IMR-90 (cell line): Measurements from ENCODE around the gene CCDC17. TPM values are rescaled to one million over a fixed set of nuclear protein-coding genes. Genes with fewer than 3 reads are reported as not detected.

Experiments
- ATAC-seq: fragments of 200-7000 bp; cut with Tn5 transposase; 2 replicates; pipeline ENCODE4 v1.9.1; 2020; ENCODE audit warnings: low read depth, mild to moderate bottlenecking, moderate library complexity
- BruUV-seq: library from RNA; stranded (reverse); fragments of 400-500 nt; replicated peaks from 2 replicates; lab custom pipeline; 2021; lab: Mats Ljungman, UMichigan
- CTCF ChIA-PET: fragments of 300-600 bp; formaldehyde crosslinking; extraction: SDS; loops from one replicate; lab custom pipeline; 2021; ENCODE audit warnings: antibody characterized with exemption; lab: Yijun Ruan, JAX
- POLR2A ChIA-PET: fragments of 300-600 bp; sonication (Branson Sonifier 250); formaldehyde crosslinking; loops from one replicate; lab custom pipeline; 2022; ENCODE audit warnings: antibody characterized with exemption; ENCODE audit not compliant: unreplicated experiment; lab: Charles Lee
- DNase-seq: peaks from one replicate; pipeline ENCODE4 v3.0.0; 2013
- H2AFZ ChIP-seq: replicated peaks from 2 replicates; pipeline ENCODE3; 2013; ENCODE audit warnings: low read length, mild to moderate bottlenecking; ENCODE audit not compliant: poor library complexity
- H2AK5ac ChIP-seq: 2 replicates; pipeline ENCODE4 v1.6.1; 2013; ENCODE audit warnings: low read depth, low read length, inconsistent platforms
- H2AK9ac ChIP-seq: replicated peaks from 2 replicates; pipeline ENCODE3; 2013; ENCODE audit warnings: mild to moderate bottlenecking, low read depth, low read length, moderate library complexity; ENCODE audit not compliant: poor library complexity
- H2BK120ac ChIP-seq: 2 replicates; pipeline ENCODE4 v1.6.1; 2013; ENCODE audit warnings: low read depth, low read length, inconsistent platforms
- H2BK15ac ChIP-seq: 3 replicates; pipeline ENCODE4 v1.6.1; 2013; ENCODE audit warnings: low read depth, low read length, inconsistent platforms
- H2BK20ac ChIP-seq: 2 replicates; pipeline ENCODE4 v1.6.1; 2013; ENCODE audit warnings: low read depth, mild to moderate bottlenecking, inconsistent platforms, low read length, moderate library complexity
- H2BK5ac ChIP-seq: 2 replicates; pipeline ENCODE4 v1.6.1; 2013; ENCODE audit warnings: mild to moderate bottlenecking, low read depth, low read length, inconsistent platforms; ENCODE audit not compliant: poor library complexity, severe bottlenecking
- H3K14ac ChIP-seq: replicated peaks from 2 replicates; pipeline ENCODE4 v1.6.1; 2013; ENCODE audit warnings: low read depth, low read length, inconsistent platforms
- H3K18ac ChIP-seq: 2 replicates; pipeline ENCODE4 v1.6.1; 2013; ENCODE audit warnings: low read depth, low read length, control low read depth
- H3K23ac ChIP-seq: 2 replicates; pipeline ENCODE4 v1.6.1; 2013; ENCODE audit warnings: low read depth, low read length, inconsistent platforms
- H3K27ac ChIP-seq: 2 replicates; pipeline ENCODE4 v1.5.1; 2013; ENCODE audit warnings: mild to moderate bottlenecking, control low read depth, low read length; ENCODE audit not compliant: insufficient read depth
- H3K27me3 ChIP-seq: 2 replicates; pipeline ENCODE4 v1.6.1; 2013; ENCODE audit warnings: low read length; ENCODE audit not compliant: control insufficient read depth, insufficient read depth
- H3K36me3 ChIP-seq: 2 replicates; pipeline ENCODE4 v1.6.1; 2013; ENCODE audit warnings: low read length, mixed read lengths; ENCODE audit not compliant: control insufficient read depth, insufficient read depth
- H3K4ac ChIP-seq: 2 replicates; pipeline ENCODE4 v1.6.1; 2013; ENCODE audit warnings: low read depth, low read length, inconsistent platforms
- H3K4me1 ChIP-seq: 2 replicates; pipeline ENCODE4 v1.6.1; 2013; ENCODE audit warnings: low read length, mixed read lengths; ENCODE audit not compliant: control insufficient read depth, insufficient read depth
- H3K4me2 ChIP-seq: 2 replicates; pipeline ENCODE4 v1.6.1; 2013; ENCODE audit warnings: low read depth, mild to moderate bottlenecking, control low read depth, low read length, moderate library complexity
- H3K4me3 ChIP-seq: 2 replicates; pipeline ENCODE4 v1.5.1; 2013; ENCODE audit warnings: low read depth, mild to moderate bottlenecking, control low read depth, low read length, moderate library complexity; ENCODE audit not compliant: insufficient read depth
- H3K56ac ChIP-seq: 2 replicates; pipeline ENCODE4 v1.6.1; 2013; ENCODE audit warnings: low read length, inconsistent platforms; ENCODE audit not compliant: insufficient read depth; ENCODE audit errors: extremely low read depth
- H3K79me1 ChIP-seq, 2 experiments: 2 replicates each; pipeline ENCODE4 v1.6.1; 2013; ENCODE audit warnings: low read length in 2 of 2, inconsistent platforms in 1 of 2, low read depth in 1 of 2
- H3K9ac ChIP-seq: 2 replicates; pipeline ENCODE4 v1.6.1; 2013; ENCODE audit warnings: low read depth, low read length, control low read depth
- H3K9me1 ChIP-seq: 2 replicates; pipeline ENCODE4 v1.6.1; 2013; ENCODE audit warnings: low read length, inconsistent platforms; ENCODE audit not compliant: insufficient read depth
- H3K9me3 ChIP-seq: 2 replicates; pipeline ENCODE4 v1.6.1; 2013; ENCODE audit warnings: low read length; ENCODE audit not compliant: control insufficient read depth, insufficient read depth
- H4K20me1 ChIP-seq: 2 replicates; pipeline ENCODE4 v1.6.1; 2013; ENCODE audit warnings: low read length, inconsistent platforms; ENCODE audit not compliant: insufficient read depth
- H4K5ac ChIP-seq: 2 replicates; pipeline ENCODE4 v1.6.1; 2013; ENCODE audit warnings: mild to moderate bottlenecking, low read depth, low read length, control low read depth
- H4K8ac ChIP-seq, 2 experiments: 2 replicates each; pipeline ENCODE4 v1.6.1; 2013; ENCODE audit warnings: low read depth in 2 of 2, low read length in 2 of 2, control low read depth in 1 of 2, inconsistent platforms in 1 of 2
- H4K91ac ChIP-seq: 2 replicates; pipeline ENCODE4 v1.6.1; 2013; ENCODE audit warnings: low read depth, low read length, inconsistent platforms; ENCODE audit not compliant: insufficient read depth
- CHD1 ChIP-seq: IDR thresholded peaks from 2 replicates; pipeline ENCODE4 v1.6.1; 2012; ENCODE audit warnings: low read depth, low read length, improper control_type of control experiment
- WGBS, 2 experiments: methylation state at CpG; one replicate each; pipeline versions ENCODE4 v1.1.5 to v1.1.7; 2013; ENCODE audit warnings: missing lambda C conversion rate in 2 of 2; ENCODE audit not compliant: insufficient read length in 1 of 2; ENCODE audit errors: extremely low coverage in 2 of 2; 5-methylcytosine and 5-hydroxymethylcytosine counted together
- dilution Hi-C: fragments of 300-500 bp; cut with HindIII; formaldehyde crosslinking; loops from one replicate; pipeline ENCODE4 v1.14.3; 2018; ENCODE audit warnings: low sequenced_read_pairs; ENCODE audit not compliant: unreplicated experiment
- in situ Hi-C: fragments of 300-500 bp; cut with MboI; formaldehyde crosslinking; loops from 3 replicates; pipeline ENCODE4 v1.14.3; 2019; ENCODE audit warnings: low sequenced_read_pairs, inconsistent platforms, mixed read lengths
- intact Hi-C: fragments of 100-400 bp; cut with micrococcal nuclease; formaldehyde crosslinking; loops from 2 replicates; pipeline ENCODE4 v1.10.0; 2022
- polyA plus RNA-seq, 3 experiments: library from polyadenylated mRNA; depleted of rRNA; stranded (reverse); fragments of >200 nt; gene quantifications; 2 replicates each; pipeline ENCODE4 v1.2.3, GENCODE V29; 2012; ENCODE audit warnings: low replicate concordance in 1 of 3
- total RNA-seq: library from RNA; depleted of rRNA; stranded (reverse); fragments of >200 nt; gene quantifications from 2 replicates; pipeline ENCODE4 v1.2.3, GENCODE V29; 2012

The CCDC17 gene
- total and polyA plus RNA-seq, 2 of the 4 experiments (the other 2 are of a cell fraction): 0.18 to 0.26 TPM

GRCh38 chr1:45668526-45668925 lies 44.7 kb upstream of the CCDC17 start:
- in situ Hi-C loops: no loop called here
- no peaks in the 10 kb centered on the region for H3K9me3 ChIP-seq
- dilution Hi-C loops: no loop called here
- DNase-seq: no peak
- H3K9ac ChIP-seq: no peak overlapping the region
- WGBS, 2 experiments: 100% methylated on average over 1 of the region's 4 CpGs; no CpG with 5 or more reads in 1 of the 2 experiments
- no peak overlapping the region for H4K91ac ChIP-seq
- H3K14ac ChIP-seq: 0 out of 2 replicates have a peak overlapping the region, but pooled peaks have one; percentile 7
- no peak overlapping the region for H3K4me3 ChIP-seq
- H3K27me3 ChIP-seq: no peaks in the 10 kb centered on the region
- H3K79me1 ChIP-seq: peaks cover 12 to 67% of the 10 kb centered on the region in 2 experiments
- POLR2A ChIA-PET: interaction anchor here (1.5 kb wide), 1 partner anchor 18 kb away, joined by 7 read pairs; the partner anchor contains the start of gene GPBP1L1
- H3K27ac ChIP-seq: peak overlapping the region; percentile 41; the same call in 1 of the 2 replicates
- H2BK15ac ChIP-seq: no peak overlapping the region
- no TSS peak for BruUV-seq
- H2BK5ac ChIP-seq: no peak overlapping the region
- H2BK20ac ChIP-seq: no peak overlapping the region
- ATAC-seq: no peak
- no peak overlapping the region for H3K56ac ChIP-seq
- H3K4me2 ChIP-seq: no peak overlapping the region
- H2AK9ac ChIP-seq: no peak overlapping the region
- H3K36me3 ChIP-seq: no peaks in the 10 kb centered on the region; the same call in 1 of the 2 replicates
- no peak overlapping the region for H4K8ac ChIP-seq
- no peak overlapping the region for H2BK120ac ChIP-seq
- intact Hi-C loops: no loop called here
- no peak overlapping the region for H3K18ac ChIP-seq
- peaks cover 6% of the 10 kb centered on the region for H3K4me1 ChIP-seq
- H2AFZ ChIP-seq: no peak overlapping the region
- H2AK5ac ChIP-seq: no peak overlapping the region; the same call in 1 of the 2 replicates
- H4K5ac ChIP-seq: no peak overlapping the region
- H3K9me1 ChIP-seq: peaks cover 17% of the 10 kb centered on the region
- H3K23ac ChIP-seq: no peak overlapping the region
- peaks cover 78% of the 10 kb centered on the region for H4K20me1 ChIP-seq
- H3K4ac ChIP-seq: no peak overlapping the region
- no peak for TF ChIP-seq CHD1
- CTCF ChIA-PET: no interaction called here
